ENCODE data around the gene BAIAP2L2. TPM values are rescaled to one million over a fixed set of nuclear protein-coding genes. Genes with fewer than 3 reads are reported as not detected.

BAIAP2L2 gene
- total RNA-seq, 4 donors from 2014 or later: 0.50 to 1.7 (median 1.1) TPM

GRCh38 chr22:38129021-38129420 lies 18.5 kb upstream of the BAIAP2L2 start:
- Histone ChIP-seq H3K27ac (no peak overlapping the region), H3K4me3 (replicated peaks in 1 of 3) (no peak overlapping the region), H3K9me3 (no peaks in the 10 kb centered on the region), H3K27me3 (no peaks in the 10 kb centered on the region), H3K4me1 (no peaks in the 10 kb centered on the region), H3K36me3 (peaks cover 0 to 4% of the 10 kb centered on the region in 2 donors)
- TF ChIP-seq, protein P1, sequence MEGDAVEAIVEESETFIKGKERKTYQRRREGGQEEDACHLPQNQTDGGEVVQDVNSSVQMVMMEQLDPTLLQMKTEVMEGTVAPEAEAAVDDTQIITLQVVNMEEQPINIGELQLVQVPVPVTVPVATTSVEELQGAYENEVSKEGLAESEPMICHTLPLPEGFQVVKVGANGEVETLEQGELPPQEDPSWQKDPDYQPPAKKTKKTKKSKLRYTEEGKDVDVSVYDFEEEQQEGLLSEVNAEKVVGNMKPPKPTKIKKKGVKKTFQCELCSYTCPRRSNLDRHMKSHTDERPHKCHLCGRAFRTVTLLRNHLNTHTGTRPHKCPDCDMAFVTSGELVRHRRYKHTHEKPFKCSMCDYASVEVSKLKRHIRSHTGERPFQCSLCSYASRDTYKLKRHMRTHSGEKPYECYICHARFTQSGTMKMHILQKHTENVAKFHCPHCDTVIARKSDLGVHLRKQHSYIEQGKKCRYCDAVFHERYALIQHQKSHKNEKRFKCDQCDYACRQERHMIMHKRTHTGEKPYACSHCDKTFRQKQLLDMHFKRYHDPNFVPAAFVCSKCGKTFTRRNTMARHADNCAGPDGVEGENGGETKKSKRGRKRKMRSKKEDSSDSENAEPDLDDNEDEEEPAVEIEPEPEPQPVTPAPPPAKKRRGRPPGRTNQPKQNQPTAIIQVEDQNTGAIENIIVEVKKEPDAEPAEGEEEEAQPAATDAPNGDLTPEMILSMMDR (IDR thresholded peaks at IDR 0.05): no peak
- TF ChIP-seq POLR2A (IDR thresholded peaks at IDR 0.05): no peak
- intact Hi-C loops (cut with DNase I): no loop called here
- no peak for DNase-seq
- 88 to 90% methylated on average over 3 of the region's 10 CpGs for WGBS, 2 donors

- Histone ChIP-seq H3K36me3 (peaks cover 0 to 4% of the 10 kb centered on the region in 2 donors), H3K27ac (no peak overlapping the region)
- 90% methylated on average over 2 to 9 of the region's 9 CpGs for WGBS, 2 donors
Observed at GRCh38 chr22:38127869-38128268, 17.4 kb upstream of the BAIAP2L2 start.

GRCh38 chr22:38126928-38127668 lies 16.6 kb upstream of the BAIAP2L2 start:
- no peak for DNase-seq
- Histone ChIP-seq H3K9me3 (no peaks in the 10 kb centered on the region), H3K36me3 (peaks cover 0 to 4% of the 10 kb centered on the region in 2 donors), H3K4me1 (no peaks in the 10 kb centered on the region), H3K27ac (no peak overlapping the region), H3K27me3 (no peaks in the 10 kb centered on the region), H3K4me3 (replicated peaks in 1 of 3) (no peak overlapping the region)
- TF ChIP-seq, protein P1 (IDR thresholded peaks at IDR 0.05): no peak
- TF ChIP-seq POLR2A (IDR thresholded peaks at IDR 0.05): no peak
- intact Hi-C loops (cut with DNase I): no loop called here
- 88 to 89% methylated on average over 20 to 21 of the region's 23 CpGs for WGBS, 2 donors

More at GRCh38 chr22:38127869-38128268, 17.4 kb upstream of the BAIAP2L2 start:
- Histone ChIP-seq H3K27me3 (no peaks in the 10 kb centered on the region), H3K9me3 (no peaks in the 10 kb centered on the region), H3K4me3 (replicated peaks in 1 of 3) (no peak overlapping the region), H3K4me1 (no peaks in the 10 kb centered on the region)
- TF ChIP-seq, protein P1 (IDR thresholded peaks at IDR 0.05): no peak
- TF ChIP-seq POLR2A (IDR thresholded peaks at IDR 0.05): no peak
- intact Hi-C loops (cut with DNase I): no loop called here
- no peak for DNase-seq

DNA sequence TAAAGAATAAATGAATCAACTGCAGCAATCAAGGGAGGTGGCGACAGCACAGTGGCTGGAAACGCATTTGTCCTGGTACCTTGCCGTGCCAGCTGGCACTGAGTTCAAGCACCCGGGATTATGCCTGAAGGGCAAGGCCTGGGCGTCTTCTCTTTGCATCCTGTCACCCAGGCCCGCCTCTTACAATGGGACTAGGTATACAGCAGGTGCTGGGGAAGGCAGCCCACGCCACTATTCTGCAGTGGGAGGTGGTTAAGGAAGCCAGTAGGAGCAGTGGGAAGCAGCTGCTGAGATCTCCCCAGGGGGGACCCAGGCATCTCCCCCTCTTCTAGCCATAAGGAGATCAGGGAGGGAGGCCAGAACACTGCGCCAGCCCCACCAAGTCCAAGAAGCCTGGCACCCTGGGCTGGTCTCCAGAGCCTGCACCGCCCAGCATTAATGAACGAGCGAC lies 15.3 kb upstream of the BAIAP2L2 start:
- TF ChIP-seq POLR2A (IDR thresholded peaks at IDR 0.05): no peak
- TF ChIP-seq, protein P1 (IDR thresholded peaks at IDR 0.05): no peak
- no peaks in the 10 kb centered on the region for H3K27me3 ChIP-seq

DNA sequence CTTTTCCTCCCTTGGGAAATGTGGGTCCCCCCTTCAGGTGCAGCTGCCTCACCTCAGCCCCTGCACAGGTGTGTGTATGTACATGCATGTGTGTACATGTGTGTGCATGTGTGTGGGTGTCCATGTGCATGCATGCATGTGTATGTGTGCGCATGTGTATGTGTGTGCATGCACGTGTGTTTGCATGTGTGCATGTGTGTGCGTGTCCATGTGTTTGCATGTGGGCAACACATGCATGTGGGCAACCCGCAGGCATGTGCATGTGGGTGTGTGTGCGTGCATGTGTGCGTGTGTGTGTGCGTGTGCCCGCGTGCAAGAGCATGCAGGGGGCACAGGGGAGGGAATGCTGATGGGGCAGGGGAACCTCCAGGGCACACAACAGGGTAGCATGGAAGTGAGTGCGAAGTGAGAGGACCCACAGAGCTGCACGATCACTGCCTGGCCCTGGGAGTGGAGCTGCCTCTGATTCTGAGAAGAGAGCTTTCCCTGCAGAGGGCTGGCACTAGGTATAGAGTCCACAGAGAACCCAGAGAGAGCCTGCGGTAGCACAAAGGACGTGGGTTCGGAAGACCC lies 14.6 kb upstream of the BAIAP2L2 start:
- H3K4me3 ChIP-seq (replicated peaks in 1 of 3): no peak overlapping the region
- no peak for DNase-seq
- no peaks in the 10 kb centered on the region for H3K9me3 ChIP-seq
- no peaks in the 10 kb centered on the region for H3K27me3 ChIP-seq
- TF ChIP-seq POLR2A (IDR thresholded peaks at IDR 0.05): no peak
- TF ChIP-seq, protein P1 (IDR thresholded peaks at IDR 0.05): no peak
- 94 to 95% methylated on average over 14 of the region's 14 CpGs for WGBS, 2 donors
- H3K36me3 ChIP-seq: peaks cover 0 to 4% of the 10 kb centered on the region in 2 donors
- intact Hi-C loops (cut with DNase I): no loop called here
- H3K4me1 ChIP-seq: no peaks in the 10 kb centered on the region
- H3K27ac ChIP-seq: no peak overlapping the region

More for the DNA sequence above, 15.3 kb upstream of the BAIAP2L2 start:
- 95 to 96% methylated on average over 7 to 11 of the region's 11 CpGs for WGBS, 2 donors
- H3K36me3 ChIP-seq: peaks cover 0 to 4% of the 10 kb centered on the region in 2 donors
- intact Hi-C loops (cut with DNase I): no loop called here
- no peak overlapping the region for H3K4me3 ChIP-seq (replicated peaks in 1 of 3)
- H3K4me1 ChIP-seq: no peaks in the 10 kb centered on the region
- no peak overlapping the region for H3K27ac ChIP-seq
- H3K9me3 ChIP-seq: no peaks in the 10 kb centered on the region
- DNase-seq: no peak
